Thyroid gland (tissue), 4 donors: ENCODE results near the gene BANK1.

Experiments used
- CTCF ChIP-seq, 6 experiments: fragments of 200-600 bp in 3 of 6; fragments of 450-650 bp in 3 of 6; sonication (generic) in 3 of 6; IDR thresholded peaks; one replicate each; pipeline ENCODE4 v1.5.1; 2016 to 2019; ENCODE audit warnings: antibody characterized with exemption in 6 of 6, mild to moderate bottlenecking in 2 of 6, inconsistent platforms in 1 of 6, moderate library complexity in 1 of 6
- POLR2A ChIP-seq, 2 donors: fragments of 450-650 bp; IDR thresholded peaks; one replicate each; pipeline ENCODE4 v1.6.1; 2017; ENCODE audit warnings: antibody characterized with exemption in 2 of 2, mild to moderate bottlenecking in 2 of 2, moderate library complexity in 1 of 2

DNA sequence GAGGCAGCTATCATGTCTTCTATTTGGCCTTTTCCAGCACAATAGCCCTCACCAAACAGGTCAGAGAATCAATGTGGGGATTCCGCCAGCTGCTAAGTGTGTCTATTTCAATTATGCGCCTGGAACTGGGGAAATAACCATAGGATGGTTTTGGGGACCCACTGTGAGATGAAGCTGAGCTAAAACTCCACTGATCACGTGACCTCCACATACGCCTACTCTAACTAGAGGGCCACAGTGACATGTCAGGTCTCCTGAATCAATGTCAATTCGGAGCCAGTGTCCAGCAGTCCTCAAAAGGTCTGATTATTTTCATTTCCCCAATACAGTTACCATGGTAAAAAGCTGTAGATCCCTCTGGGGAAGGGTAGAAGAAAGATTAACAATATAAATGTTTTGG is 10.2 kb upstream of the BANK1 start:
- TF ChIP-seq POLR2A (IDR thresholded peaks at IDR 0.05) = no peak
- no peak for TF ChIP-seq CTCF (IDR thresholded peaks at IDR 0.05)
